Ramos (cell line): ENCODE data around the gene OR3A2.
"Not testable (repeated sequence)": the region's sequence is repeated elsewhere in the genome, so short reads cannot be mapped to it uniquely, and the experiment has no call there.

Source experiments
- in situ Hi-C: fragments of 300-500 bp; cut with MboI; formaldehyde crosslinking; loops from one replicate; pipeline ENCODE4 v1.14.3; 2022; ENCODE audit warnings: low sequenced_read_pairs; ENCODE audit not compliant: unreplicated experiment

OR3A2 gene

DNA sequence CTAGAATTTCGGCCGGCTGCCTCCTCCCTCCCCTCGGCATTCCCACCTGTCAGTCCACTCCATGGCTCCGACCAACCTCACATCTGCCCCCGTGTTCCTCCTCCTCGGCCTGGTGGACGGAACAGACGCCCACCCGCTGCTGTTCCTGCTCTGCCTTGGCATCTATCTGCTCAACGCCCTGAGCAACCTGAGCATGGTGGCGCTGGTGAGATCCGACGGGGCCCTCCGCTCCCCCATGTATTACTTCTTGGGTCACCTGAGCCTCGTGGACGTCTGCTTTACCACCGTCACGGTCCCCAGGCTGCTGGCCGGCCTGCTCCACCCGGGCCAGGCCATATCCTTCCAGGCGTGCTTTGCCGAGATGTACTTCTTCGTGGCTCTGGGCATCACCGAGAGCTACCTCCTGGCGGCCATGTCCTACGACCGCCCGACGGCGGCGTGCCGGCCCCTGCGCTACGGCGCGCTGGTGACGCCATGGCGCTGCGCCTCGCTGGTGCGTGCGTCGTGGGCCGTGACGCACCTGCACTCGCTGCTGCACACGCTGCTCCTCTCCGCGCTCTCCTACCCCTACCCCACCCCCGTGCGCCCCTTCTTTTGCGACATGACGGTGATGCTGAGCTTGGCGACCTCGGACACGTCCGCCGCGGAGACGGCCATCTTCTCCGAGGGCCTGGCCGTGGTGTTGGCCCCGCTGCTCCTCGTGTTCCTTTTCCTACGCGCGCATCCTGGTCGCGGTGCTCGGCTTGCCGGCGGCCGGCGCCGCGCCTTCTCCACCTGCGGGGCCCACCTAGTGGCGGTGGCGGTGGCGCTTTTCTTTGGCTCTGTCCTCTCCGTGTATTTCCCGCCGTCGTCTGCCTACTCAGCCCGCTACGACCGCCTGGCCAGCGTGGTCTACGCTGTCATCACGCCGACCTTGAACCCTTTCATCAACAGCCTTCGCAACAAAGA, at the start of gene OR3A2:
OR3A2 (minus strand) TSS at position 440 of the 948 bp plus-strand sequence.
- in situ Hi-C loops, result no loop called here

DNA sequence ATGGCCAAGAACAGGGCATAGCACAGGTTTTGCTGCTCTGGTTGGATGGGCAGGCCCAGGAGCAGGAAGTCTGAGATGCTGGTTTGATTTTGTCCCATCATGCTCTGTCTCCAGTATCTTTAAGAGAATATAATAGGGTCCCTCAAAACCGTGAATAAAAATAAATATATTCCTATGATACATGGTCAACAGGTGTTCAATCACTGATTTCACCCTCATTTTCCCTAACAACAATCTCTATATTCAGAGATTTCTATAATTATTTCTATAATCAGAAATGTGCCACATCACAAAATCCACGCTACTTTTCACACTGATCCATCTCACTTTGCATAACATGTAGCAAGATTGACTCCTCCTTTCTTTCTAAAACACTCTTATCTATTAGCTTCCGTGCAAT, 47.6 kb upstream of the OR3A2 start, which contains the start of gene OR1E2:
OR1E2 (minus strand) TSS at position 101 of the 400 bp plus-strand sequence; CDS start at position 101, 0 bp downstream.
- in situ Hi-C loops, result no loop called here

DNA sequence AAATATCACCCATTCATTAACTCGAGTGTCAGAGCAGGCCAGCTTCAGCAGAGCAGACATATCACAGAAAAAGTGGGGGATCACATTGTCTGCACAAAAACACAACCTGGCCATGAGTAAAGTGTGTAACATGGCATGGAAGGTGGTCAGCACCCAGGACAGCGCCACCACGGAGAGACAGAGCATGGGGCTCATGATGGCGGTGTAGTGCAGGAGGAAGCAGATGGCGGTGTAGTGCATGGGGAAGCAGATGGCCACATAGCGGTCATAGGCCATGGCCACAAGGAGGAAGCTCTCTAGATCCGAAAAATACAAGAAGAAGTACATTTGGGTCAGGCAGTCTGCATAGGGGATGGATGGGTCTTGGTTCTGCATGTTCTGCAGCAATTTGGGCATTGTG, 47.1 kb upstream of the OR3A2 start:
- in situ Hi-C loops, result not testable (repeated sequence)

DNA sequence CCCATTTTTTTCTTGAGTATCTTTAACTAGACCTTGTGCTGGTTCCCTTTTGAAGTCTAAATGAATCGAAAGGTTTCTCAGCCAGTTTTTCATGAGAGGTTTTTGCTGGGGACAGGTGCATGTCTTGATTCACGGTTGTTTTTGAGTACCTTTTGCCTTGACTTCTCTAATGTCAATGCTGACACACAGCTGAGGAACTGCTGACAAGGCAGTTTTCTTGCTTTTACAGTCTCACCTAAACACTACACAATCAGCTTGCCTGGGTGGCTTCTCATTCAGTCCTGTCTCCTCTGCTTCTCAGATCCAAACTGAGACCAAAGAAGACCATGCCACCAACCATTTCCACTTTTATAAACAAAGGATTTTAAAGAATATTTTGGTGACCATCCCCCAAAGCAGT, 32.1 kb upstream of the OR3A2 start:
- in situ Hi-C loops, result no loop called here

DNA sequence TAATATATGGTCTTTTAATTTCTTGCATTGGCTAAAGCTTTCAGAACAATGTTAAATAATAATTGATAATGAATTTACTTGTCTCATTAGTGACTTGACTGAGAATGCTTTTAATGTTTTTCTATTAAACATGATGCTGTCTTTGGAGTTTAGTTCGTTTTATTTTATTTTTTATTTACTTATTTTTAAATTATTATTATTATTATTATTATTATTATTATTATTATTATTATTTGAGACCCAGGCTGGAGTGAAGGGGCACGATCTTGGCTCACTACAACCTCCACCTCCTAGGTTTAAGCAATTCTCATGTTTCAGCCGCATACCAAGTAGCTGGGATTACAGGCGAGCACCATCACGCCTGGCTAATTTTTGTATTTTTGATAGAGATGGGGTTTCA, 29.5 kb upstream of the OR3A2 start:
- in situ Hi-C loops, result no loop called here

- in situ Hi-C loops, result not testable (repeated sequence)
Observed at GRCh38 chr17:3412216-3412615, 26.1 kb upstream of the OR3A2 start.

GRCh38 chr17:3411070-3411469, 25.0 kb upstream of the OR3A2 start, which contains the start of gene OR3A3:
TSS of gene OR3A3 (plus strand) at chr17:3411370.
- in situ Hi-C loops, result no loop called here

GRCh38 chr17:3403856-3404255, 17.7 kb upstream of the OR3A2 start:
- in situ Hi-C loops, result not testable (repeated sequence)

DNA sequence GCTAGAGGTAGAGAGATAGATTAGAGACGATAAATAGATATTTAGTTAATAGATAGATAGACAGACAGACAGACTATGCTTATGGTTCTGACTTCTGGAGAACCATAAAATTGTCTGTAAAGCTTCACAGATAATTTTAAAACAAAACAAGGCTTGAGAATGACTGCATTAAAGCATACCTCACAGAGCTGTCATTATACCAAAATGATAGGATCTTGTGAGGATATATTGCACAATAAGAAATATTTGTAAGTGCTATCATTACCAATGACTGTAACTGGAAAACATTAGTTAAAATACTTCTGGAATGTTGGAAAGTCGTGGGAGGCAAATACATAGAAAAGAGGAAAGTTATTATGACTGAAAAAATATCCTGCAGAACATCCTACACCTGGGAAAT, 15.7 kb upstream of the OR3A2 start:
- in situ Hi-C loops, result no loop called here

- in situ Hi-C loops, result no loop called here
Observed at GRCh38 chr17:3400055-3400454, 13.9 kb upstream of the OR3A2 start.

GRCh38 chr17:3398310-3398709, 12.2 kb upstream of the OR3A2 start, which contains the start of gene OR1E1:
TSS of gene OR1E1 (minus strand) at chr17:3398410. CDS start at chr17:3398410, 0 bp downstream.
- in situ Hi-C loops, result no loop called here

- in situ Hi-C loops, result not testable (repeated sequence)
Observed at GRCh38 chr17:3397801-3398200, 11.7 kb upstream of the OR3A2 start.

GRCh38 chr17:3389791-3390190, 3.7 kb upstream of the OR3A2 start:
- in situ Hi-C loops, result no loop called here

- in situ Hi-C loops, result no loop called here
Observed at GRCh38 chr17:3381957-3382356, 4.2 kb downstream of the OR3A2 start.

DNA sequence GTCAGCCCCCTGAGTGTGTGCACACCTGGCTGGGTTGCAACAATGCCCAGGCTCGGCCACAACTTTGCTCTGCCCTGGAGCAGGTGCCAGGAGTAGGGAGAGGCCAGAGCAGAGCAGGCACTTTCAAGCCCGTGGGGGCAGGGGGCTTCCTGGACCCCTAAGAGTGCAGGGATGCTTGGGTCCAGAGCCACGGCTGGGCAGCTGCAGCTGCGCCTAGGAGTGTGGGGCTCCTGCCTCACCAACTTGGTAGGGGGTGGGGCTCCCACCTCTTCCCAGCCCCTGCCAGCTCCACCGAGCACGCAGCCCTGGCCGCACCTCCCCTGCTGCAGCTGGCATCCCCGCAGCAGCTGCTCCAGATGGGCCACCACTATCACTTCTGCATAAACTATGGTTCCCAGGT, 7.8 kb downstream of the OR3A2 start:
- in situ Hi-C loops, result no loop called here

DNA sequence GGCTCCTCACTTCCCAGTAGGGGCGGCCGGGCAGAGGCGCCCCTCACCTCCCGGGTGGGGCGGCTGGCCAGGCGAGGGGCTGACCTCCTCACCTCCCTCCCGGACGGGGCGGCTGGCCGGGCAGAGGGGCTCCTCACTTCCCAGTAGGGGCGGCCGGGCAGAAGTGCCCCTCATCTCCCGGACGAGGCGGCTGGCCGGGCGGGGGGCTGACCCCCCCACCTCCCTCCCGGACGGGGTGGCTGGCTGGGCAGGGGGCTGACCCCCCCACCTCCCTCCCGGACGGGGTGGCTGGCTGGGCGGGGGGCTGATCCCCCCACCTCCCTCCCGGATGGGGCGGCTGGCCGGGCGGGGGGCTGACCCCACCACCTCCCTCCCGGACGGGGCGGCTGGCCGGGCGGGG, 14.9 kb downstream of the OR3A2 start:
- in situ Hi-C loops, result not testable (repeated sequence)

- in situ Hi-C loops, result not testable (repeated sequence)
Observed at GRCh38 chr17:3342782-3343181, 43.3 kb downstream of the OR3A2 start.

GRCh38 chr17:3335876-3336275, 50.2 kb downstream of the OR3A2 start:
- in situ Hi-C loops, result no loop called here

- in situ Hi-C loops, result no loop called here
Observed at GRCh38 chr17:3318336-3318735, 67.8 kb downstream of the OR3A2 start.

GRCh38 chr17:3316836-3317235, 69.3 kb downstream of the OR3A2 start:
- in situ Hi-C loops, result no loop called here

DNA sequence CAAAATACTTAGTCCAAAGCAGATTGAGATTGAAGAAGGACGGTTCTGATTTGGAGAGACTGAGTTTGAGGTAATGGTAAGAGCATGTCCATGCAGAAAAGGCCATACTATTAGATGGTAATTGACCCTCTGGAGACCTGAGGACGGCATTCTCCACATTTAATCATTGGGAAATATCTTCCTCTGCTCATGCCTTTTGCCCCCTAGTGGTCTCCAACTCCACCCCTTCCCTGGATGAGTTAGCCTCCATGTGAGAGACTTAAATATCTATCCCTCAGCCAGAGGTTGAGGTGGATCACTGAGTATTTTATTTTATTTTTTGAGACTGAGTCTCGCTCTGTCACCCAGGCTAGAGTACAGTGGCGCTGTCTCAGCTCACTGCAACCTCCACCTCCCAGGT, 77.5 kb downstream of the OR3A2 start:
- in situ Hi-C loops, result no loop called here

- in situ Hi-C loops, result no loop called here
Observed at GRCh38 chr17:3298260-3298659, 87.8 kb downstream of the OR3A2 start, which contains the start of gene OR3A1. TSS of gene OR3A1 (minus strand) at chr17:3298360. CDS start at chr17:3292582, 5,778 bp downstream.
